M059J (cell line): ENCODE data around the gene LOXL3. TPM values are rescaled to one million over a fixed set of nuclear protein-coding genes. Genes with fewer than 3 reads are reported as not detected.

Experiments
- DNase-seq: peaks from one replicate; pipeline ENCODE4 v3.0.0-alpha.2; 2012; ENCODE audit warnings: low read depth
- total RNA-seq: library from RNA; depleted of rRNA; stranded (reverse); fragments of >200 nt; shearing (Covaris generic); gene quantifications from 2 replicates; pipeline ENCODE4 v1.2.3, GENCODE V29; 2014

The LOXL3 gene
- total RNA-seq, 1 experiment from 2014 or later = 66.9 TPM

DNA sequence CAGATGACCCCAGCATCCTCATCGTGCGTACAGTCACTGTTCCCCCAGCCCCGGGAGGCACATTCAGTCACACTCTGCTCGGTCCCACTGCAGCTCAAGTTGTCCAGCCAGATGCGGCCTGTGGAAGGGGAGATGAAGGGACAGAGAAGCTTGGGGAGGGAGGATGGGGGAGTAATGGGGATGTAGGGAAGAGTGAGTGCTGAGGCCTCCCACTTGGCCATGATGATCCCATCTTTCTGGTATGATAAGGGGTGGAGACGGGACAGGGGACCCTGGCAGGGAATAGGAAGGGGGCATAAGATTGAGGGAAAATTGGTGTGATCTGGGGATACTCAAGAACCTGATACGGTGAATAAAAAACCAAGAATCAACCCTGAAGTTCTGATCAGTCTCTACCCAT, 3.5 kb downstream of the LOXL3 start:
- no peak for DNase-seq

DNA sequence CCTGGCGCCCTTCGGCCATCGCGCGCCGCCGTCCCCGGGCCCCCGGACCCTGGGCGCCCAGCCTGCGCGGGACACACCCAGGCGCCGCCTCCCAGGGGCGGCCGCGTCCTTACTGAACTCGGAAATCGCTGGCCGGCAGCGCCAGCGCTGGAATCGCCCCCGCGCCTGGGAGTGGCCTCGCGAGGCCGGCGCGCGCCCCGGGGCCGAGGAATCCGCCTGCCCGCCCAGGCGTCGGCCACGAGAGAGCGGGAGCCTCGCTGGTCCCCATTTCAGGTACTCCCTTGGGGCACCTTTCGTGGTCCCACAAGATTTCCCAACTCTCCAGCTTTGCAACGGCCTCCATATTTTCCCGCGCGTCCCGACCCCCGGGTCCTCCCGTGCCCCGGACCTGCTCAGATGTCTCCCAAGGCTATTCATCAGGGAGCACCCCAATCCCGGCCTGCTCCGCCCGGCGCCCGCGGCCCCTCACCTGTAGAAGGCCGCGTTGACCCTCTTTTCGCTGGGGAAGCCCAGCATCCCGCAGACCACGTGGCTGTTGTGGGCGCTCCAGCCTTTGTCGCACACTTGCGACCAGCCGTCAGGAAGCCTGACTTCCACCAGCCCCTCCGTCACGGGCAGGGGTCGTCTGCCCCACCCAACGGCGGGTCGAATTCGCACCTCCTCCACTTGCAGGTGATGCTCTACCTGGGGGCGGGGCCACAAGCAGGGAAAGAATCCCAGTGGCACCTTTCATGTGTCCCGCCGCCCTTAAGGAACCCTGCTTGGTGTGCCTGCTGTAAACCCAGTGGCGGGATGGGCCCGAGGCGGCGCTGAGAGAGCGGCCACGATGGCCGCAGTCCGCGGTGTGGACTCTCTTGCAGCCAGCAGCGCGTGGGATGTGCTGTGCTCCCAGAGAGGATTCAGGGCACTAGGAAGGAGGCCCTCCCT, 4.6 kb downstream of the LOXL3 start:
- DNase-seq = peak; percentile 36

DNA sequence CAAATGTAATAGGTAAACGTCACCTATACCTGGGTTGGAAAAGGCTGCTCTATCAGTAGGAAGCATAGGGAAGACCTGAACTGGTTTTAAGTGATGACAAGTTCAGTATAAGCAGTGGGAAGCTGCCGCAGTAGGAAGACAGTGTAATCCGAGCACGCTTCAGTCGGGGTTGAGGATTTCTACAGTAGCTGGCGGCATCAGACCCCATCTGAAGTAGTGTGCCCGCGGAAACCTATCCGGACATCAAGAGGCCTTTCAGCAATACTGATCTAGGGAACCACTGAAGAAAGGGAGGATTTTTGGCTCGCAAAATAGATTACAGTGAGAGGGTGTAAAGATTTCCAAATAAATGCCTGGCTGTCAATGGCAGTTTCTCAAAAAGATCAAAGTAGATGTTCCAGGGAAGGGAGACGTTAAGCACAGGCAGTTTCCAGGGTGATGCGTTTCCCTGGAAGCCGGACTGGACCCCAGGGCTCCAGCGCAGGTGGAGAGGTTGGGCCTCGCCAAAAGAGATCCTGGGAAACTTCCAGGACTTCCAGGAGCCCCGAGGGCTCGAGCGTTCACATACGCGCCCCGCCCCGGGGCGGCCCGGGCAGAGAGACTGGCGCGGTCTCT, 5.3 kb downstream of the LOXL3 start:
- DNase-seq = no peak

DNA sequence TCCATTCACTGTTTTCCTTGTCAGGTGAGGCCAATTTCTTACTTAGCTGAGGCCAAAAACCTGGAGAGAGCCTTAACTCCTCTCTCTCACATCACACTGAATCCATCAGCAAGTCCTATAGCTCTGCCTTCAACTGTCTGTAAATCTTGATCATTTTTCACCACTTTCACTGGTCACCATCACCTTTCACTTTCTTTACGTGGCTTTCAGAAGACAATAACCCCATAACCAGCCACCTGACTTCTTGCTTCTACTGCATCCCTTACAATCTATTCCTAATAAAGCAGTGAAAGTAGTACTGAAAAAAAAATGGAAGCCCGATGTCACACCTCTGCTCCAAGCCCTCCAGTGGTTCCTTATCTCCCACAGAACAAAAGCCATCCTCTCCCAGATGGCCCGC, 7.7 kb downstream of the LOXL3 start:
- DNase-seq = no peak

DNA sequence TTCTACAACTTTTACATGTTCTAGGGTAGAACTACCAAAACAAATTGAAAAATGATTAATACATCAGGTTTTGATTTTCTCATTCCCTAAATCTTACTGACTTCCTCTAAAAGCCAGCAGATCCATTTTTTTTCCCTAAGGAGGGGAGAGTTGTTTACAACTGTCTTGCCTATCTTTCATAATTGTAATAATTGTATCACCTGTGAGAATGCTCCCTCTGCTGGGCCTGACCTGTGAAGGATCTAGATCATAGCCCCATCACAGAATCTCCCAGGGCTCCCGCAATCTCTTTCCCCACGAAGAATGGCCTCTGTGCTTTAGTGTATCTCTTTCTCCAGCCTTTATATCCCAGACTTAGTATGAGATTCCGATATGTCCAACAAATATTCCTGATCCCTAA, 9.1 kb downstream of the LOXL3 start:
- no peak for DNase-seq

DNA sequence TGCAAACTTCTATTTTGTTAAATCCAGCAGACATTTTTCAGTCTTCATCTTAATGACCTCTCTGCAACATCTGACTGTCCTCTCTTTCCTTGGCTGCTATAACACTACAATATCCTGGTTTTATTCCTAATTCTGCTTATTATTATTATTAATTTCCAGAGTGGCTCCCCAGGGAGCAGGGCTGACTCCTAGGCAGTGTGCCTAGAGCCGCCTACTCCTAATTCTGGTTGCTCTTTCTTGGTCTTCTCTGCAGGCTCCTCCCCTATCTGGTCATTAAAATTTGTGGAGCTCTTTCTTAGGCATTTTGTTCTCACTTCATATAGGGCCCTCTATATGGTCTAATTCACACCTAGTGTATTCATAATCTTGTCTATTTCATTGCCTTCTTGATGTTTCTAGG, 10.8 kb downstream of the LOXL3 start:
- DNase-seq = no peak

DNA sequence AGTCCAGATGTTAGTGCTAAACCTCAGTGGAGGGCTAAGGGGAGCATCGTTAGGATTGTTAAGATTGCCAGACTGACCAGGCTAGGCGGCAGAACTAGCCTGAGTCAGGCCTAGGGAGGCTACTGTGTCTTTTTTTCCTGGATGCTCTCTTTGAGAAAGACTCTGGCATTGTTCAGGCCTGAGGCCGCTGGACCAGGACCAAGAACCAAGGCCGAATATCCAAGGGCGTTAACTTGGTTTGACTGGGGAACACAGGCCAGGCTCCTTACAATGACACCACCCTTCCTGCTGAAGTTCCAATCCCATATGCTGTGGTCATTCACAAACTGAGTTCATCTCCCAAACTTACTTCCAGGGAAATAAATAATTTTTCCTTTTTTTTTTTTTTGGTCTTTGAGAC, 13.5 kb downstream of the LOXL3 start:
- no peak for DNase-seq

DNA sequence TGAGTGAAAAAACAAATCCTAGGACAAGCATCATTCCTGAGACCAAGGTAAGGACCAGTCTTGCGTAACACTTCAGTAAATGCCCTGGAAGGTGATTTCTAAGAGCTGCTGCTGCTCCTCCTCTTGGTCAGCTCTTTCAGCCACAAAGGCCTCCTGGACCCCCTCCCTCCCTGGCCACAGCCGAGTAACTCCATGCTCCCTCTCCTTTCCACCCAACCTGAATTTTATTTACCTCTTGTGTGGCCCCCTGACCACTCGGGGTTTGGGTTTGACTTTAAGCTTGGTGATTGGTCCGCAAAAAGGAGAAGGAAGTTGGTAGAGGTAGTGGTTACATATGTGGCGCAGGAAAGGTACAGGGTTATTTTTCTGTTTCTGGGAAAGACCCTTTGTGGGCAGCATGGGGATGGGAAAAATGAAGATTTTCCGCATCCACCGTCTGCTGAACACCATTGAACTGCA, 14.8 kb downstream of the LOXL3 start:
- no peak for DNase-seq

DNA sequence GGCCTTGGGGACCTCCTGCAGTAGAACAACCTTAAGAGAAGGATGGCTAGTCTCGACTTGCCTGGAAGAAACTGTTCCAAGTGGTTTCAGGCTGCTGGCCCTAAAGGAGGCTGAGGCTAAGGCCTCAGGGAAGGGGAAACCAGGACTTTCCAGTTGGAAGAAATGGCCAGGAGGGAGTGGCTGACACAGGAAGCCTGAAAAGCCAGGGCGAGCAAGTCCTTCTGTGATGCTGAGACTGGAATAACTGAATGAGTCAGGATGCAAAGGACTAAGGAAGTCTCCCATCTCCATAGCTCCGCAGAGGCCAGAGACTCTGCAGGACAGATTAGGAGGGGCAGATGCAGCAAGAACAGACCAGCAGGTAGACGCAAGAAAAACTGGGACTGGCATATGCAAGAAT, 16.6 kb downstream of the LOXL3 start:
- DNase-seq = no peak

DNA sequence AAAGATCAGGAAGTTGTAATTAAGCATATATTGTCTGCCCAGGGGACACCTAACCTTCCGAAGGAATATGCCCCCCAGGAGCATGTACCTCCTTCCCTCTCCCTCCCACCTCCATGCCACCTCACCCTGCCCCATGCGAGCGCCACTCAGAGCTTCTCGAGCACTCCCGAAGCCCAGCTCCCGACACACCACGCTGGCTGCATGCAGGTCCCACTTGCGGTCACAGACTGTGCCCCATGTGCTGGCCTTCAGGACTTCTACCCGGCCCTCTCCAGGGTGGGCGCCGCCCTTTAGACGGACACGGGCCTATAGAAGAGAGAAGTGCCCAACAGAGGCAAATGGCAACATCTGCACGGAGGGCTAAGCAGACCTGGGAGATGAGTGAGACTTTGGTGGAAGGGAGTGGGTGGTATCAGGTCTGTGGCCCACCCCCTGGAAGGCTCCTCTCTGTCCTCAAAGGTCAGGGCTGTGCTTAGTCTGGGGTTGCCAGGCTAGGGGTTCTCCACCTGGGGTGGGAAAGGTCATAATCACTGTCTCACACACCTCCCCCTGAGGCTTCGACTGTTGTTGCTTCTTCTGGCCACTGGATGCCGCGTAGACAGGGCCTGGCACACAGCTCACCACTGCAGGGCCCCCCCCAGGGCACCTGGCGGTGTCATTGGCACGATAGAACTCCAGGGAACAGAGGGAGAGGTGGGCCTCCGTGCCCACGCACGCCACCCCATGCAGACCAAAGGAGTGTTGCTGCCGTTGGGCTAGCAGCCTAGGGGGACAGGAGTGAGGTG, 17.4 kb downstream of the LOXL3 start:
- DNase-seq = no peak

DNA sequence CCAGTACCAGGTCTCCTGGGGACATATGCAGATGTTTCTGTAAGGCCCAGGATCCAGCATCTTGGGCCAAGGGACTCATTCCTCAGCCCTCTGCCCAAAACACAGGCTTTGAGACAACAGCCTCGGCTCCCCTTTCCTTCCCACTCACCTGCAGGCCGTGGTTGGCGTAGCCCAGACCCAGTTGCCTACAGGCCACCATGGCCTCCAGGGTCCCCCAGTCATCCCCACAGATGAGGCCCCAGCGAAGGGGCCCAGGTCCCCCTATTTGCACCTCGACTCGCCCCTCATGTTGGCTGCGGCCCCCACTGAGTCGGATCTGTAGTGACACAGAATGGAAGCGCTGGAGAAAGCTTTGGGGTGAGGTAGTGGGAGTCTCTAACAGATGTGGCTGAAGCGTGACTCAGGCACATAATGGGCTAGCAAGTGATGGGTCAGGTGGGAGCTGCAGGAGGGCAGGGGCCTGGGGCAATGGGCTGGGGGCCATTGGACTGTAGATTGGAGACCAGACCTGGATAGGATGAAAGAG, 18.2 kb downstream of the LOXL3 start:
- DNase-seq = no peak

DNA sequence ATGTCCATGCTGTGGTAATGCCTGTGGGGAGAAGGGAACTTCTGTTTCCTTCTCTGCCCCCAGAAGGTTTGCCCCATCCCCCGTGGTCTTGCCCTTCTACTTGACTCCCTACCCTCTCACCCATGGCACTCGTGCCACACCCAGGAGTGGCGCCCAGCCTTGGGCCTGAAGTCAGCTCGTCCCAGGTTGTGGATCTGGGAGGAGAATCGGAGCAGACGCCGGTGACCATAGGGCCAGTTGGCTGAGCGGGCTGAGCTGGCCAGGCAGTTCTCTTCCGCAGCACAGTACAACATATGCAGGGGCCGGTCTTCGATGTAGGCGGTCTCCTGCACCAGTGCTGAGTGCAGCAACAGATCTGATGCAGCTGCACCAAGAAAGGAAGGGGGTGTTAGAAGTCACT, 19.3 kb downstream of the LOXL3 start:
- no peak for DNase-seq

DNA sequence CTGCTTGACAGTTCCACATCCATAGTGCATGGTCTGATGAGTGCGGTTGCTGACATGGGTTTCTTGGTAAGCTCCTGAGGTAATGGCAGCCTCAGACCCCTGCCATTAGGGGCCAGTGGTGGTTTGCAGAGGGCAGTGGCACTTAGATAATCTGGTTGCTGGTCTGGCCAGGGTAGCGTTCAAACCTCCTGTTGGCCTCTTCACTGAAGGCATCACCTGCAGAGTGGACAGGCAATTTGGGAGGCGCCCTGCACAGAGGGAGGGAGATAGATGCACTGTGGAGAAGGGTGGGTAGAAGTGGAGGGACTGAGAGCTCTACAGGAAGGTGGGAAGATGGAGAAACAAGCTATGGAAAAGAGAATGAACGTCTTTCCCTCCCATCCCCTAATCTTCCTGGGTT, 20.3 kb downstream of the LOXL3 start:
- DNase-seq = no peak

DNA sequence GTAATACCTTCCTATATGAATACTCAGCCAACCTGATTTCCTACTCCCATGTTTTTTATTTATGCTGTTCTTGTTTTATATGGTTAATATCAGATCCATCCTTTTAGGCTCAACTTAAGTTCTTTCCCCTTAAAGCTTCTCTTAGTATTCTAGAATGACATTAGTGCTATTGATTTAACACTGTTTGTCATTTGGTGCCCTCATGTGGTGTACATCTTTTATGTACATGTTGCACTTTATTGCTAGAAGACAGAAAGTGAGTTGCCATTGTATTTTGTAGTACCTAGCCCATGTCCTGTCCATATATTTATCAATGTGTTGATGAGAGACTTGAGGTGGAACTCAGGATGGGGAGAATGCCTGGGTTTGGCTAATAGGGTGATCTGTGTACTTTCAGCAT, 21.5 kb downstream of the LOXL3 start:
- peak; percentile 63 for DNase-seq

DNA sequence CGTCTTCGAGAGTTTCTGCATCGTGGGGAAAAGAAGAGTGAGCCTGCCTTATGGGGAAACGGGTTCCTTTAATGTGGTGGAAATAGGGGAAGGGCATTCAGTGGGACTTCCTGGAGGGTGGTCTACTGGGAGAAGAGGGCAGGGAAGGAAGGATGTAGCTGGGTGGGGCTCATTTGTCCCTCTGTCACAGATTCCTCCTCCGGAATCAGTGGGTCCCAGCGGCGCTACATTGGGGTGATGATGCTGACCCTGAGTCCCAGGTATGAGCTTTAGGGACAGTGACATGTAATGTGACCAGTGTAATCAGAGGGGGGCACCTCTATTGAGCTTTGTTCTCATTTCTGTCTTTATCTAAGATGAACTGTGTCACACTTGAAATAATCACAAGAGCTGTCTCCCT, 22.1 kb downstream of the LOXL3 start:
- DNase-seq = no peak

DNA sequence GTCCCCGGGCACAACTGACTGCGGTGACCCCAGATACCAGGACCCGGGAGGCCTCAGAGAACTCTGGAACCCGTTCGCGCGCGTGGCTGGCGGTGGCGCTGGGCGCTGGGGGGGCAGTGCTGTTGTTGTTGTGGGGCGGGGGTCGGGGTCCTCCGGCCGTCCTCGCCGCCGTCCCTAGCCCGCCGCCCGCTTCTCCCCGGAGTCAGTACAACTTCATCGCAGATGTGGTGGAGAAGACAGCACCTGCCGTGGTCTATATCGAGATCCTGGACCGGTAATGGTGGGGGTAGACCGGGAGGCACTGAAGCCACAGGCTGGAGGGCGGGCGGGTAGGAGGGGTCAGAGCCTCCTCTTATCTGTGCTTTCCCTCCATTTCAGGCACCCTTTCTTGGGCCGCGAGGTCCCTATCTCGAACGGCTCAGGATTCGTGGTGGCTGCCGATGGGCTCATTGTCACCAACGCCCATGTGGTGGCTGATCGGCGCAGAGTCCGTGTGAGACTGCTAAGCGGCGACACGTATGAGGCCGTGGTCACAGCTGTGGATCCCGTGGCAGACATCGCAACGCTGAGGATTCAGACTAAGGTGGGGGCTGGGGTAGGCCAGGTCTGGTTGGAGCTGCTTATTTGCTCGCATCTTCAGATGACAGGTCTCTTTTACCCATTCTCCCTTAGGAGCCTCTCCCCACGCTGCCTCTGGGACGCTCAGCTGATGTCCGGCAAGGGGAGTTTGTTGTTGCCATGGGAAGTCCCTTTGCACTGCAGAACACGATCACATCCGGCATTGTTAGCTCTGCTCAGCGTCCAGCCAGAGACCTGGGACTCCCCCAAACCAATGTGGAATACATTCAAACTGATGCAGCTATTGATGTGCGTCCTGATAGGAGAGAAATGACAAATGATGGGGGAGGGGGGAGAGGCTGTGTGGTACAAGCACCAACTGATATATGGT, 23.2 kb downstream of the LOXL3 start:
- peak; percentile 57 for DNase-seq

DNA sequence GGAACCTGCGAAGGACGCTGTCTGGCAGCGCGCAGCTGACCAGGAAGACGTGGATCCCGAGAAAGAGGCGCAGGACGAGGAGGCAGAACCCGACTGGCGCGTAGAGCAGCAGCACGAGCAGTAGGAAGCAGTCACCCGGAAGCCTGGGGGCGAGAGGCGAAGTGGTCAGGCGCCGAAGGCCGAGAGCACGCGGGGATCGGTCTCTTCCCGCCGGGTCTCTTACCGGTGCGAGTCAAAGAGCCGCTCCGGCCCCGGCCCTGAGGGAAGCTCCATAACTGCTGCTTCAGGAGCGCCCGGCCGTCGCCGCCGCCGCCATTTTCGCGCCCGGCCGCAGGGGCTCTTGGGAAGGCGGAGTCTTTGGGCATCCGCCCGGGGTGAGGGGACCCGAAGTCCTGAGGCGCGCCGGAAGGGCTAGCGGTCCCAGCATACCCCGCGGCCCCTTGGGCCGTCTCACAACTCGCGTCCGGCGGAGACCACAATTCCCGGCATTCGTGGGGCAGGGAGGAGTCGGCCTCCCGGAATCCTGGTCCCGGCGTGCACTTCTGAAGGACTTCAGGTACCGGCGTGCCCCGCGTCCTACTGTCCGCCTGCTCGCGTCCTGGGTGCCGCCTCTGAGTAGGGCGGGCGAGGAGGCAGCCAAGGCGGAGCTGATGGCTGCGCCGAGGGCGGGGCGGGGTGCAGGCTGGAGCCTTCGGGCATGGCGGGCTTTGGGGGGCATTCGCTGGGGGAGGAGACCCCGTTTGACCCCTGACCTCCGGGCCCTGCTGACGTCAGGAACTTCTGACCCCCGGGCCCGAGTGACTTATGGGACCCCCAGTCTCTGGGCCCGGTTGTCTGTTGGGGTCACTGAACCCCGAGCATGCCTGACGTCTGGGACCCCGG, 24.1 kb downstream of the LOXL3 start, which contains the start of the genes AUP1 and HTRA2:
Gene AUP1 (minus strand): TSS at position 350 of the 882 bp plus-strand sequence. CDS start 77 bp downstream, at position 273.
Gene HTRA2 (plus strand): TSS at position 577 of the 882 bp plus-strand sequence. CDS start 74 bp downstream, at position 651.
- DNase-seq = peak; percentile 99

DNA sequence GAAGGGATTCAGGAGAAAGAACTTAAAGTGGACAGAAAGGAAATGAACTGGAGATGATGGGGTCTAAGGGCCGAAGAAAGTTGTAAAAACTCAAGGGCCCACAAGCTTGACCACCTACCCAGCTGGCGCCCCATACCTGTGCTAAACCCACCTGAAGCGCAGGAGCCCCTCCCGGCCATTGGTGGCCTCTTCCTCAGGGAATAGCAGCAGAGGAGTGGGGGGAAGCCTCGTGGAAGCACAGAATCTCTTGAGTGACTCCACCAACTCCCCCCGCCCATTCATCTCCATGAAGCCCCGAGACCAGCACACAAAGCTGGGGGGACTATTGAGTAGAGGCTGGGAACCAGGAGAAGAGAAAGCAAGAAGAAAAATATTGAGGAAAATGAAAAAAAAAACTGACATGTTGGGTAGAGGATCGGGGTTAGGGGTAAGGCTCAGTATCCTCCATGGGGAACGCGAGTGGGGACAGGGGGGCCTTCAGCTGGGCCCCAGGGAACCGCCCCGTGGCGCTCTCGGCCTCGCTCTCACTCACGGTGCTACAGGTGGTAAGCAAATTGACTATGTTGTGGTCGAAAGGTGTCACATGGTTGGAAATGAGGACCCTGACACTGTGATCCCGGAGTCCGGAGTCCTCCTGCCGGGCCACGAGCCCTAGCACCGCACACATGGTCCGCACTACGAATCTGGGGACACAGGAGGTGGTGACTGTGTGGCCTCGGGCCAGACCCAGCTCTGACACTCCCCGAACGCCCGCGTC, 25.0 kb downstream of the LOXL3 start:
- DNase-seq = no peak

DNA sequence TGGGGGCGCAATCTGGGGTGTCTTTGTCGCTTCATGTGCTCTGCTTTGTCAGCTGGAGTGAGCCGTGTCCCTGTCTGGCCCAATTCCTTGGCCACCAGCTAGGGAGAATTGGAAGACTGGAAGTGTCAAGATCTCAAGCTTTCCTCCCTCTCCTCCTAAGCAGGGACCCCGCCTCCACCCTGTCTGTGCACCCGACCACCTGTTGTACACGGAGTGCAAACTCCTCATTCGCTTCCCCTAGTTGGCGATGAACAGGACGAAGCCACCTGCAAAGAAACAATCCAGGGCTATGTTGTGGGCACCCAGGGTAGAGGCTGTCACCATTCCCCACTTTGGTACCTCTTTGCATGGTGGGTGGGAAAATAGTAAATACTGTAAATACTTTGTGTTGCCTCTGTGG, 26.0 kb downstream of the LOXL3 start:
- DNase-seq = no peak
